Endometrium (tissue), 2 donors: Measurements from ENCODE around the gene SCAP.
"Not testable (repeated sequence)": the region's sequence is repeated elsewhere in the genome, so short reads cannot be mapped to it uniquely, and the experiment has no call there.

ENCODE experiments used
- FAIRE-seq: peaks from 2 replicates; lab custom pipeline; 2012; peaks lifted over from hg19 to GRCh38; lab: Jason Lieb, UNC
- donor health status: control.
- donor health status: control.

Gene SCAP

DNA sequence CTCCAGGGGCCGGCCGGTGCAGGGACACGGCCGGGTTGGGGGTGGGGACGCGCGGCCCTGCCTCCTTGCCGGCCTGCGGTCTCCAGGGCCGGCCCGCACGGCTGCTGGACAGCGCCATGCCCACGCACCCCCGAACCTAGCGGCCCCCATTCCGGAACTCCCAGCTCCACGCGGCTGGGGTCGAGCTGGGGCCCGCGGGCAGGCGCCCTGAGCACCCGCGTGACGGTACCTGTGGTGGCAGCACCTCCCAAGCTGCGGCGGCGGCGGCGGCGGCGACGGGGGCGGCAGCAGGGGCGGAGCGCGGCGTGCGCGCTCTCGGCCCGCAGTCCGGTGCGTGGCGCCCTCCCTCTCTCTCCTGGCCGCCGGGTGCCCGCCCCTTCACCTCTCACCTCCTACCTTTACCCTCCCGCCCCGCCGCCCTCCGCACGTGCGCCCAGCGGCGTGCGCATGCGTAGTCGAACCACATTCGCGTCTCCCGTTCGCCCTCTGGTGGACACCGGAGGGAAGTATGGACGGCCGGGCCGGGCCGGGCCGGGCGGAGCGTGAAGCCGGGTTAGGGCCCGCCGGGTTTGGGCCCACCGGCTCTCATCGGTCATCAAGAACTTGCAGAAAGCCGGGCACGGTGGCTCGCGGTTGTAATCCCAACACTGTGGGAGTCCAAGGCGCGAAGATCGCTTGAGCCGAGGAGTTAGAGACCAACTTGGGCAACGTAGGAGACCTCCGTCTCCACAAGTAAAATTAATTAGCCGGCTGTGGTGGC lies at the start of gene SCAP:
TSS of gene SCAP (minus strand) at position 372 of the 760 bp plus-strand sequence. CDS start 32,948 bp downstream, outside the sequence.
- FAIRE-seq: no peak

GRCh38 chr3:47523310-47524073 lies 47.8 kb upstream of the SCAP start:
- no peak for FAIRE-seq

DNA sequence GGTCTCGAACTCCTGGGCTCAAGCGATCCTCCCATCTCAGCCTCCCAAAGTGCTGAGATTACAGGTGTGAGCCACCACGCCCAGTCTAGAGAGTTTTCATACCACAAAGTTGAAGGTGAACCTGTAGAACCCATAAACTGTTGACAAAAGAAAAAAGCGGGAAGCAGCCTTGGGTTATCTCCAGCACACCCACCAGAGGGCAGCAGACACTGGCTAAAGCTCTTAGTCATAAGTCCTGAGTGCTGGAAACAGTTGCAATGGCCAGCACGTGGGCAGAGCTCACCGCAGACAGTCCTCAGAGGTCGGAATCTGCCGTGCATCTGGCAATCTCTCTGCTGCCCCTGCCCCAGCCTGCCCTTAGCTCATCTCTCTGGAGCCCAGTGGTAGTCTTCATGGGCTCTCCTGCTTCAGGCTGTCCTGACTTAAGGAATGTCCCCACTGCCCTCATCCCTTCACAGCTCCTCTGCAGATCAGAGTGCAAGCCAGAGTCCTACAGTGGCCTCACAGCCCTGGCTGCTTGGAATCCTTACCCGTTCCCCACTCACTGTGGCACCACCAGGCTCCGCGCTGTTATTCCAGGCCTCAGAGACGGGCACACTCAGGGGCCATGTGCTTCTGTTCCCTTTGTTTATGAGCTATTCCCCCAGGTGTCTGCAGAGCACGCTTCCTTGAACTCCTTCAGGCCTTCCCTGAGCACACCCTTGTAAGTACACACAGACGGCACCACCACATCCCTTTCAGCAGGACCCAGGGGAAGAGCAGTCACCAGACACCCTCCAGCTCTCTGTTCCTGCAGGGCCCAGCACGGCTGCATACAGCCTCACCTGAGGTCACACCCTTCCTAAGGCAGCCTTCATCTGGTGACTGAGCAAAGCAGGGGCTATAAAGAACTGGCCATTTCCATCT lies 46.6 kb upstream of the SCAP start:
- peak; percentile 39 for FAIRE-seq

DNA sequence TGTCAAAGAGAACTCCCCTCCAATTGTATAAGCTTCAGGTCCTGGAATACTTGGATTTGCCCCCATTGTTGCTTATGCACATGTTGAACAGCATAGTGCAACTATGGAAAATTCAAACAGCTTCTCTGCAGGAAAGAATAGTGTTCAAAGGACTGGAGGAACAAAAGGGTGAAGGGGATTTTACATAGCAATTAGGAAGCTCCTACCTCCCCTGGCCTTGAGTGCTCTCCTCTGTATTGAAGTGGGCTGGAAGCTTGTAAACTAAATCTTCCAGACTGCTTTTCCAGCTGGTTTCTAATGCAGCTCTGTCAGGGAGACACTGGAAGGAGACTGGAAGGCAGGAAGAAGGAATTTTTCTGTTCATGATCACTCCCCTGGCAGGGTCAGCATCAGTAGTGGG lies 45.0 kb upstream of the SCAP start:
- FAIRE-seq: no peak

DNA sequence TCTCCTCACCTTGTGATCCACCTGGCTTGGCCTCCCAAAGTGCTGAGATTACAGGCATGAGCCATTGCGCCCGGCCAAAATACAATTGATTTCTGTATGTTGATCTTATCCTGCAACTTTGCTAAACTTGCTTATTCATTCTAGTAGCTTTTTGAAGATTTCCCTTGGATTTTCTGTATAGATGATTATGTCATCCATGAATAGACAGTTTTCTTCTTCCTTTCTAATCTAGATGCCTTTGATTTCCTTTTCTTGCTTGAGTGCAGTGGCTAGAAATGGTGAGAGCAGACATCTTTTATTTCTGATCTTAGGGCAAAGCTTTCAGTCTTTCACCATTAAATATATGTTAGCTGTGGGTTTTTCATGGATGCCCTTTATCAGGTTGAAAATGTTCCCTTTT lies 42.2 kb upstream of the SCAP start:
- FAIRE-seq: no peak

DNA sequence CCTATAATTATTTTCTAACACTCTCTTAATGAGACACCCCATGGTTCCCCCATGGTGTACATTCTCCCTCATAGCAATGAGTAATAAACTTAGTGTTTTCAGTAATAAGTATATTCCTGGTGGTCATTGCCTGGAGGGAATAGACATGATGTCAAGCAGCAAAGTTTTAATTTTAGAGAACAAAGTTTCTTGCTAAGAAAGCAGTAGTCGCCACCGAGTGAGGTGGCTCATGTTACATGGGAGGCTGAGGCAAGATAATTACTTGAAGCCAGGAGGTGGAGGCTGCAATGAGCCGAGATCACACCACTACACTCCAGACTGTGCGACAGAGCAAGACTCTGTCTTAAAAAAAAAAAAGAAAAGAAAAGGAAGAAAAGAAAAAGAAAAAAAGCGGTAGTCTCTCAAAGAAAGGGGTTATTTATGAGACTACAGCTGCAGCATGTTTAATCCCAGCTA lies 40.2 kb upstream of the SCAP start:
- FAIRE-seq: no peak

- no peak for FAIRE-seq
These were observed 39.4 kb upstream of the SCAP start for GRCh38 chr3:47515100-47515499.

DNA sequence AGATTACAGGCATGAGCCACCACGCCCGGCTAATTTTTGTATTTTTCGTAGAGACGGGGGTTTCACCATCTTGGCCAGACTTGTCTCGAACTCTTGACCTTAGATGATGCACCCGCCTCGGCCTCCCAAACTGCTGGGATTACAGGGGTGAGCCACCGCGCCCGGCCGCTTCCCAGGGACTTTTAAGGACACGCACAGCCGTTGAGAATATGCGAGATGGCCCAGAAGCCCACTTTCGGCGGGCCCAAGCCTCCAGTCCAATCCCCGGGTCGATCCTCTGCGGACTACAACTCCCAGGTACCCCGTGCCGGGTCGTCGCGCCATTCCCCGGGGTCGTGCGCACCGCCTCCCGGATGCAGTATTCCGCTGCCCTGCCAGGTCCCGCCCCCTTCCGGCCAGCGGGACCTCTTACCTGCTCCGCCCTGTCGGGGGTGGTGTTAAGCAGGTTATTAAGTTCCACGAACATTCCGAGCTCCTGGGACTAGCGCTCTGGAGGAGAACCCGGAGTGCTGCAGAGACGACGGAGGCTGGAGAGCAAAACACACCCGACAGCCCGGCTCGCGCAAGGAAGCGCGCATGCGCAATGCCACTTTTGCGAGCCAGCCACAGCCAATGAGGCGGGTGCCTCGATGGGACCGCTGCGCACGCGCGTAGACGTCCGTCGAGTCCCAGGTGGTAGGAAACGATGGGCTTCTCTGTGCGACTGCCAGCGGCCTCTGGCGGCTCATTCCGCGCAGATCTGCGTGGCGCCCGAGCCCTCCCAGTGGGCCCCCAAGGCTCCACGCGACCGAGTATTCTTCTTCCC lies 37.6 kb upstream of the SCAP start, which contains the start of gene ELP6:
TSS of gene ELP6 (minus strand) at position 588 of the 805 bp plus-strand sequence. CDS start at position 466, 122 bp downstream.
- FAIRE-seq: peak; percentile 72

GRCh38 chr3:47512416-47513124 lies 36.8 kb upstream of the SCAP start:
- no peak for FAIRE-seq

DNA sequence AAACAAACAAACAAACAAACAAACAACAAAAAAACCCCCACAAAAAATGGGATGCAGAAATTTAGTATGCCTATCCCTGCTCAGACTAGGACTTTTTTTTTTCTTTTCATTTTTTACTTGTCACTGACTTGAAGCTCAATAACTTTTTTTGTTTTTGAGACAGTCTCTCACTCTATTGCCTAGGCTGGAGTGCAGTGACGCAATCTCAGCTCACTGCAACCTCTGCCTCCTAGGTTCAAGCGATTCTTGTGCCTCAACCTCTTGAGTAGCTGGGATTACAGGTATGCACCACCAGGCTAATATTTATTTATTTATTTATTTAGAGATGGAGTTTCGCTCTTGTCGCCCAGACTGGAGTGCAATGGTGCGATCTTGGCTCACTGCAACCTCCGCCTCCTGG lies 29.5 kb upstream of the SCAP start:
- not testable (repeated sequence) for FAIRE-seq

GRCh38 chr3:47504113-47504512 lies 28.4 kb upstream of the SCAP start:
- FAIRE-seq: no peak

GRCh38 chr3:47503033-47503432 lies 27.3 kb upstream of the SCAP start:
- FAIRE-seq: no peak

GRCh38 chr3:47496892-47497291 lies 21.2 kb upstream of the SCAP start:
- no peak for FAIRE-seq

GRCh38 chr3:47495886-47496285 lies 20.1 kb upstream of the SCAP start:
- no peak for FAIRE-seq

- no peak for FAIRE-seq
These were observed 19.4 kb upstream of the SCAP start for GRCh38 chr3:47495111-47495510.

- FAIRE-seq: no peak
These were observed 16.0 kb upstream of the SCAP start for GRCh38 chr3:47491777-47492176.

DNA sequence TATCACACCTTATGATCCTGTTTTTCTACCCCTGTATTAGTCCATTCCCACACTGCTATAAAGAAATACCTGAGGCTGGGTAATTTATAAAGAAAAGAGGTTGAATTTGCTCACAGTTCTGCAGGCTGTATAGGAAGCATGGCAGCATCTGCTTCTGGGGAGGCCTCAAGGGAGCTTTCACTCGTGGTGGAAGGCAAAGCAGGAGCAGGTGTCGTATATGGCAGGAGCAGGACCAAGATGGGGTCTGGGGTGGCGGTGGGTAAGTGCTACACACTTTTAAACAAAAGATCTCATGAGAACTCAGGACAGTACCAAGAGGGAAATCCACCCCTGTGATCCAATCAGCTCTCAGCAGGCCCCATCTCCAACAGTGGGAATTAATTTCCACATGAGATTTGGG lies 15.4 kb upstream of the SCAP start:
- FAIRE-seq: no peak

GRCh38 chr3:47487265-47487664 lies 11.5 kb upstream of the SCAP start:
- FAIRE-seq: no peak

- FAIRE-seq: no peak
These were observed 10.1 kb upstream of the SCAP start for GRCh38 chr3:47485812-47486211.

GRCh38 chr3:47482366-47482765 lies 6.6 kb upstream of the SCAP start:
- no peak for FAIRE-seq

DNA sequence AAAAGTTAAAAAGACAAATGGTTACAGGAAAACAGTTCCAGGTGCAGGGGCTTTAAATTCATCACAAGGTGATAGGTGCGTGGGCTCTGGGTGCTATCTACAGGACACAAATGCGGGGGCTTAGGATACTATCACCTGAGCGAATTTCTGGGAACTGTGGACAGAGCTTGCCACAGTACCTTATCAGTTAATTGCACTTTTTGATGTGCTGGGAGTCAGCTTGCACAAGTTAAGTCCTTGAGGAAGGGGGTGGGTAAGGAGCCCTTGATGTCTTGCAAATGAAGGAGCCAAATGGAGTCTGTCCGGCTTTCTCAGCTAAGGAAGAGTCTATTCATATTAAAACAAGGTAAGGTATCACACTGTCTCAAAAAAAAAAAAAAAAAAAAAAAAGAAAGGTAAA lies 6.0 kb upstream of the SCAP start:
- FAIRE-seq: not testable (repeated sequence)
